HG03095 (cell line): Measurements from ENCODE around the gene NKG7.
A peak's percentile ranks its signal among the peaks of the same experiment; 100 is the strongest.

Source experiments
- ATAC-seq: cut with Tn5 transposase; IDR thresholded peaks from one replicate; pipeline ENCODE4 v1.9.1; 2021; ENCODE audit warnings: moderate library complexity; ENCODE audit not compliant: unreplicated experiment

The NKG7 gene

DNA sequence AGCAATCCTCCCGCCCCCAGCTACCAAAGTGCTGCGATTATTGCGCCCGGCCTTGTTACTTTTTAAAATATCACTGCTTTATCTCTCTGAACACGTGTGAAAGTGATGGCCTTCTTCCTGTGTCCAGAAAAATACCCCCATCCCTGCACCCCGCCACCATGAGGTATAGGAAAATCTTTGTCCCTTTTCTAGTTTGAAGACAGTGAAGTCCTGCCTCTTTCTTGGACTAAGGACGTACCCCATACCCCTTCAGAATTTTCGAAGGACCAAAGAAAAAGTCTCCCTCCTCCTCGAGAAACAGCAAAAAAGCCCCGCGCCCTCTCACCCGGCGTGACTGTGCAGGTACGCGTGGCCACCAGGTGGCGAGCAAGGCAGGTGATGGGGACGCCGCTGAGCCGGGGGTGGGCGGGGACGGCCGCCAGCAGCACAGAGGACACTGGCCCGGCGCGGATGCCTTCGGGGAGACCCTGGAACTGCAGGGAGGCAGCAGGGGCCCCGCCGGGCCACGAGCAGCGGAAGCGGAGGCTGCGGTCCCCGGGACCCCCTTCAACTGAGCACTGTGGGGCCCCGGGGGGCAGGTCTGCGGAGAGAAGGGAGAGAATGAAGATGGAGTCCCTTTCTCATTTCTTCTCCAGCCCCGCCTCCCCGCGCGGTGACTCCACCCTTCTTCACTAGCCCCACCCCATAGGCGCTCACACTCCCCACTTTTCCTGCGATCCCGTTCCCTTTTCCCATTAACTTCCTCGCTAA is 33.7 kb downstream of the NKG7 start:
- ATAC-seq: peak; percentile 55

DNA sequence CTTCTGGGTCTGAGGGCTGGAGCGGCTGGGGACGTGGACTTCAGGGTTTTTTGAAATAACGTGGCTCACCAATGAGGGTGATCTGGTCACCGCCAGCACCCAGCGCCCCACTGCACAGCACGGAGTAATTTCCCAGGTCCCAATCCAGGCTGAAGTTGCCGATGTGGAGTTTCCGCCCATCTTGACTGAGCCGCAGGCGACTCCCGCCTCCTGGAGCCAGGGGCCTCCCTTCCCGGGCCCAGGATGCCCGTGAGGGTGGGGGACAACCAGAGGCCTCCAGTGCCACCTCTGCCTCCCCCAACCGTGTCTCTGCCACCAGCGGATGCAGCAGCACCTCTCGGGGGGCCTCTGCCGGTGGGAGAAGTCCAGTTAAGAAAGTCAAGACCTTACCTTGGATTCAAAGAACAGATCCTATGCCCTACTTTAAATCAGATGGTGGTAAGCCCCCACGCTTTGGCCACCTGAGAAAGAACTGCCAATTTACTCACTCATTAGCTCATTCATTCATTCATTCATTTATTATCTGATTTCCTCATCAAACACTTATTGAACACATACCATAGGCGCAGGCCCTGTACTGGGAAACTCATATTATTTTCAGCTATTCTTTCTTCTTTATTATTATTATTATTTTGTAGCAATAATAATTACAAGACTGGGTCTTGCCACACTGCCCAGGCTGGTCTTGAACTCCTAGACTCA is 34.4 kb downstream of the NKG7 start:
- ATAC-seq: no peak

DNA sequence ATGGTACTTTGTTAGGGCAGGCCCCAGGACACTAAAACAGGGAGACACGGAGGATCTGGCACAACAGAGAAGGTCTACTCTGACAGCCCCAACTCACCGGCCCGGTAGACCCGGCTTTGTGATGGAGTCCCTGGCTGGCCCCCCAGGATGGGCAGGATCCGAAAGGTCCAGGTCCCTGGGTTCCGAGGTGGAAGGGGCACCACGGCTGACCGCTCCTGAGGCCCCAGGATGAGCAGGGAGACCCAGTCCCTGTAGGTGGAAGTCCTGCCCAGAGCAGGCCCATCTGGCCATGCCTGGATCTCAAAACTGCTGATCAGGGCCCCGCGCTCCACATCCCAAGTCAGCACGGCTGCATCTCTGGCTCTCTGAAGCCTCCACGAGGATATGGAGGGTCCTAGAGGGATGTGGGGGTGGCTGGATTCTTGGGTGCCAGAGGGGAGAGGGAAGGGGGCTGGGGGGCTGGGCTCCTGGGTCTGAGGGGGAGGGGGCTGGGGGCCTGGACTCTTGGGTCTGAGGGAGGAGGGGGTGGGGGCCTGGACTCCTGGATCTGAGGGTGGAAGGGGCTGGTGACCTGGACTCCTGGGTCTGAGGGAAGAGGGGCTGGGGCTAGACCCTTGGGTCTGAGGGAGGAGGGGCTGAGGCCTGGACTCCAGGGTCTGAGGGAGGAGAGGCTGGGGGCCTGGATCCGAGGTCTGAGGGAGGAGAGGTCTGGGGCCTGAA is 35.2 kb downstream of the NKG7 start:
- no peak for ATAC-seq

DNA sequence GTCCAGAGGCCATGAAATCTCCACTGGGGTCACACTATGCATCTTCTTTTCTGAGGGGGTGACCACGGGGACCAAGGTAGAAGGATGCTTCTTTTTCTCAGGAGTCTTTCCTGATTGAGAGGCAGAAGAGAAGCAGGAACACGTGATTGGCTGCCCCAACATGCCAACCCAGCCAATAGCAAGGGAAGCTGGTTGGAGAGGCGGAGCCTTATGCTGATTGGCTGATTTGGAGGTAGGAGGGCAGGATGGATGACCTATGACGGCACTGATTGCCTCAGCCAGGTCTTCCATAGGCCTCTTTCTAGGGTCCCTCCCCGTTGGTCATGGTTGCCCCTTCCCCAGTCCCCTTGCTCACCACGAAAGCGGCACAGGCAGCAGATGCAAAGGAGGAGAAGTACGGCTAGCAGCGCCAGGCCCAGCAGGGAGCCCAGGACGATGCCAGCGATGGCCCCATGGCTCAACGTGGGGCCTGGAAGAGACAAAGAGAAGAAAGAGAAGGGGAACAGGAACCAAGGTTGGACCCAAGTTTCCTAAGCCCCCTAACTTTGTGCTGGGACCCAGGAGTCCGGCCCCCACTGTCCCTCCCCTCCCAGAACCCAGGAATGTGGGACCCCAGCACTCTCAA is 38.5 kb downstream of the NKG7 start:
- ATAC-seq: no peak

DNA sequence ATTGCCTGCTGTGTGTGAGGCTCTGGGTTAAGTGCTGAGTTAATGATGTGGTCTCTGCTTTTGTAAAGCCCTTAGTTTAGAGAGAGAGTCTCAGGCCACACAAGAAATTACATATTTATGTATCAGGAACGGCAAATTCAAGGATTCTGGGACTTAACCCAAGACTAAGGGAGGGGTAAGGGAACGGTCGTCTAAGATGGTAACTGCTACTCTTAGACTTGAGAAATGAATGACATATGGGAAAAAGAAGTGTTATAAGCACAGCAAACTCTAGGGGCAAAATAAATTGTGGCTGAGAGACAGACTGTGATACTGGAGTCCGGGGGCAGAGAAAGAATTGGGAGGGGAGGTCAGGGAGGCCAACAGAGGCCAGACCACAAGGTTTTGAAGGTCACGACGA is 40.7 kb downstream of the NKG7 start:
- no peak for ATAC-seq

DNA sequence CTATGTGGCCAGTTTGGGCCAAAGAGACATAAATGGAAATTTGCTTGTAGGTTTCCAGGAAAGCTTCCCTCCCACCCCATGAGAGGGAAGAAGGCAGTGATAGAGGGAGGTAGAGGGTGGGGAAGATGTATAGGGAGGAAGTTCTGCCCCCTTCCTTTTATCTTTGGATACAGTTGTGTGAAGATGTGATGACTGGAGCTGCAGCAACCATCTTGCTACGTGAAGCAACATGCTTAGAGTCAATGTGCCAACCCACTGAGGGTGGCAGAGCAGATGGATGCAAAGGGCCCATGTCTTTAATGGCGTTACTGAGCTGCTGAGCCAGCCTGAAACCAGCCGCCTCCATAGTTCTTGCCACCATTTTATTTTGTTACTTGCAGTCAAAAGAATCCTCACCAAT is 41.3 kb downstream of the NKG7 start:
- no peak for ATAC-seq

DNA sequence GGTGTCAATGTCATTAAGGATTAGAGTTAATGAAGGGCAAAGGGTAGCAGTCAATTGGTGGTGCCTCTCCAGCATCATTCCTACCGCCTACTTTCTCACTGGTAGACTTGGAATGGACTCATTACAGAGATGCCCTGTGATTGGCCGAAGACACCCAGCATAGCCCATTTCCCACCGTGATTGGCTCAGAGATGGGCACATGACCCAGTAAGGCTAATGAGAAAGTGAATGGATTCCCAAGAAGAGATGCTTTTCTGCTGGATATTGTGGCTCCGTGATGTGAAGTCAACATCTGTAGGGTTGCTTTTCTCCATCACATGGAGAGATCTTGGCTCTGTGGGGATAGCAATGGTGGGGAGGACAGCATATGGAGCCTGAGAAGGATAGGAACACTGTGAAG is 42.1 kb downstream of the NKG7 start:
- no peak for ATAC-seq

DNA sequence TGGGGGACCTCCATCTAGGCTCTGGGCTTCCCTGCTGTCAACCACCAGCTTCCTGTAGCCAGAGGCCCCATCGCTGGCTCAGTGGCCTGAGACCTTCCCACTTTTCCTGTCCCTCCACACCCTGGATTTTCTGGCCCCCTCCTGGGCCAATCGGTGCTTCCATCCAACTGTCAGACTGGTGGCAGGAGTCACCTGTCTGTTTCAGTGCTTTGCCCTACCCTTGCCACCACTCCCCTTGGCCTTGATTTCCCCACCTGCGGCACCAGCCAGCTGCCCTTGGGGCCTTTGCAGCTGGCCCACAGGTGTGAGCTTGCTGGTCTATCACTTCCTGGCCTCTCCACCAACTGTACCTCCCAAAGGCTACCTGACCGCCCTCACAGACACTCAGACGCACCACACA is 43.0 kb downstream of the NKG7 start:
- no peak for ATAC-seq

DNA sequence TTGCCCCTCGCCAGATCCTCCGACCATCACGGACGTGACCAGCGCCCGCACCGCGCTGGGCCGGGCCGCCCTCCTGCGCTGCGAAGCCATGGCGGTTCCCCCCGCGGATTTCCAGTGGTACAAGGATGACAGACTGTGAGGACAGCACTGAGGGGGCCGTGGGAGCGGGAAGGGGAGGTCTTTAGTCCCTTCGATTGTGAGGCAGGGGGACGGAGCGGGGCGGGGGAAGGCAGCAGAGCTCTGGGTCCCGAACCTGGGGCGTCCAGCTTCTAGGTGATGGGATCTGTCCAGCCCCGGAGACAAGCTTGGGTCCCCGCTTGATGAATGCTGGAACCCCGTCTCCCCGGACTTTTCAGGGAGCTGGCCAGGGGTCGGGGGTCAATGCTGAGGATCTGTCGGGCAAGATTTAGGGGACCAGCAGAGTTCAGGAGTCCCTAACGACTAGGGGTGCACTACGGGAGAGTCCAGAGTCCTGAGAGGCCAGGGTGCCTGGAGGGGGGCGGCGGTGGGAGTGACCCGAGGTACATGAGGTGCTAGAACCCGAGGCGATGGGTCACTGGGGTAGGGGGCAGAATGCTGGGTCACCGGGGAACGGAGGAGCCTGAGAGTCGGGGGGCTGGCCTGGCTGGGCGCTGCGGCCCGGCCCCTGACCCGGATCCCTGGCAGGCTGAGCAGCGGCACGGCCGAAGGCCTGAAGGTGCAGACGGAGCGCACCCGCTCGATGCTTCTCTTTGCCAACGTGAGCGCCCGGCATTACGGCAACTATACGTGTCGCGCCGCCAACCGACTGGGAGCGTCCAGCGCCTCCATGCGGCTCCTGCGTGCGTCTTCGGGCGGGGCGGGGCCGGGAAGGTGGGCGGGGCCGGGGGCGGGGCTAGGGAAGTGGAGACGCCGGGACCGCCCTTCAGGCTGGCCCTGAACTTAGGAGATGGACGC is 45.1 kb downstream of the NKG7 start:
- no peak for ATAC-seq

DNA sequence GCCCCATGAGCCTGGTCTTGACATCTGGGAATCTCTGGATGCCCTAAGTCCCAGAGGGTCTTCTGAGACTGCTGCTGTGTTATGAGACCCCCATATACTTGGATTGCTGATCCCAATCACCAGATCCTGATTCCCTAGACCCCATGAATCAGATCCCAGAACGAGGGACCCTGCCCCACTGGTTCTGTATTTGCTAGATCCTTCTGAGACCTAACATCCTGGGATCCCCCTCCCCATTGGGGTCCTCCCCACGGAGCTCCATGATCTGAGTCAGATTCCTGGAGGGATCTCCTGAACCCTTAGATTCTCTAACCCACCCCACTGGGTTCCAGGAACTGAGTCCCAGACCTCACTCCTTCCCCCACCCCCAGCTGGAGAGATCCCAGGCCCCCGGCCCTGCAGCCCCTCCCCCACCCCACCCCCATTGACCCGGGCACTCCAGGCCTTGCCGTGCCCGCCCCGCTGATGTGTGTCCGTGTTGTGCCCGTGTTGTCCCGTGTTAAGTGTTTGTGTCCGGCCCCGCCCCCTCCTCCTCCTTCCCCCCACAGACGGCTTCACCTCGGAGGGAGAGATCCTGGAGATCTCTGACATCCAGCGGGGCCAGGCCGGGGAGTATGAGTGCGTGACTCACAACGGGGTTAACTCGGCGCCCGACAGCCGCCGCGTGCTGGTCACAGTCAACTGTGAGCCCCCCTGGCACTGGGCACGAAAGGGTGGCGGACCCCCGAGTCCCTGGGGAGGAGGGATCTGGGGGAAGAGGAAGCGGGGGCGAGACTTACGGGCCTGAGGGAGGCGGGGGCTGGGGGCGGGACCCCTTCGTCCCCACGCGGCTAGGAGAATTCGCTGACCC is 46.0 kb downstream of the NKG7 start:
- ATAC-seq: no peak

DNA sequence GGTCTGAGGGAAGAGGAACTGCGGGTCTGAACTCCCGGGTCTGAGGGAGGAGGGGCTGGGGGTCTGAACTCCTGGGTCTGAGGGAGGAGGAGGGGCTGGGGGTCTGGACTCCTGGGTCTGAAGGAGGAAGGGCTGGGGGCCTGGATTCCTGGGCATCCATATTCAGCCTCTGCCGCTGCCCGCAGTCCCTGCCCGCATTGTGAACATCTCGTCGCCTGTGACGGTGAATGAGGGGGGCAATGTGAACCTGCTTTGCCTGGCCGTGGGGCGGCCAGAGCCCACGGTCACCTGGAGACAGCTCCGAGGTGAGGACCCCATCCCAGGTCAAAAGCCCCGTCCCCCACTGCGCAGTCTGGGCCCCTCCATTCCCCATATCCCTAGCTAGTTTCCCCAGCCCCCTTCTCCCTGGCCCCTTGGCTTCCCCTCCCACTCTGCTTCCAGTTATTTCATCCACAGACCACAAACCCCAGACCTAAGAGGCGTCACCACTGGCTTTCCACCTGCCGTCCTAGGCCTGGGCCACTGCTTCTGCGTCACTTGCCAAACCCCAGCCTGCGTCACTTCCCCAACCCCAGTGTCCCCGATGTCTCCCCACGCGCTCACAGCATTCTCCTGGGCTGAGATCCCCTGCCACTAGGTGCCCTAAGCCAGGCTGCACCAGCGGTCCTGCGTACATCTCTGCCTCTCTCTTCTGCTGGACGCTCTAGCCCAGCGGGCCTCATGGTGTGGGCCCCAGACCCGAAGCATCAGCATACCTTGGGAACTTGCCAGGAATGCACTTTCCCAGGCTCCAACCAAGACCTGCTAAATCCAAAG is 47.1 kb downstream of the NKG7 start:
- ATAC-seq: no peak

DNA sequence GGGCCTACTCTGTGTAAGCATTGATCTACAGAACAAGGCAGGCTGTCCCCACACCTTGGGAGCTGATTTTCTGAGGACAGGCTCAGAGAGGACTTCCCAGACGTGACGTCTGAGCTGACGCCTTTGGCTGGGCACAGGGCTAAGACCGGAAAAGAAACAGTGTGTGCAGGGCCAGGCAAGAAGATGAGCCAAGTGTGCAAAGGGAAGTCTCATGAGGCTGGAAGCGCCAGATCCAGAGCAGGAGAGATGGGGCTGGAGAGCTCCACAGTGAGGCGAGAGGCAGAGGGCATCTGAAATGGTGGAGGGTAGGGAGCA is 48.3 kb downstream of the NKG7 start:
- no peak for ATAC-seq

DNA sequence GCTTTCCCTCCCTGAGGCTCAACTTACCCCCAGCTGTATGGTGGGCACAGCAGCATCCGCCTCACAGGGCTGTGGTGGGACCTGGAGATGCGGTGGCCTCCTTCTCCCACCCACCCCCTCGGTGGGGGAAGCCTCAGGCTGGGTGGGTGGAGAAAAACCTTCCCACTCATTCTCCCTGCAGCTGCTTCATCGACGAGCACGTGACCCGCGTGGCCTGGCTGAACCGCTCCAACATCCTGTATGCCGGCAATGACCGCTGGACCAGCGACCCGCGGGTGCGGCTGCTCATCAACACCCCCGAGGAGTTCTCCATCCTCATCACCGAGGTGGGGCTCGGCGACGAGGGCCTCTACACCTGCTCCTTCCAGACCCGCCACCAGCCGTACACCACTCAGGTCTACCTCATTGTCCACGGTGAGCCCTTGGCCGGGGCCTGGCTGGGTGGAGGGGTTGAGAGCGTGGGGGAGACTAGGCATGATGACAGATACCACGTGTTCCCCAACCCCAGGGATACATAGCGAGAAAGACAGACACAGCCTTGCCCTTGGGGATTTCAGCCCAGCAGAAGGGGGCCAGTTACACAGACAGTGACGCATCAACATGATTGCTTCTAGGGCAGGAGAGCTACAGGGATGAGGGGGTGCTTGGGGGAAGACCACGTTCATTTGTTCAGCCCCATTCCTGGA is 48.8 kb downstream of the NKG7 start:
- ATAC-seq: no peak

DNA sequence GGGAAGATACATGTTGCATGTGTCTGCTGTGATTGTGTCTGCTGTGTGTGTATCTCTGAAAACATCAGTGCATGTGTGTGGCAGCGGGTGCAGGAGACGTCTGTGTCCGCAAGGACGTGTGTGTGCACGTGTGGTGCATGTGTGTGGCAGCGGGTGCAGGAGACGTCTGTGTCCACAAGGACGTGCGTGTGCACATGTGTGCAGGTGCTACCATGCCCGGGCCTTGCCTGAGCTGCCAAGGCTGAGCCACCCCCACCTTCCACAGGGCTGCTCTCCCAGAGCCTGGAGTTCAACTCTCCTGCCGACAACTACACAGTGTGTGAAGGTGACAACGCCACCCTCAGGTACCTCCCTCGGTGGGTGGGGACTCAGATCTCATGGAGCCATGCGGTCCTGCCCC is 50.7 kb downstream of the NKG7 start:
- ATAC-seq: no peak
